ENCODE results near the gene PTPRR.

- TF ChIP-seq EZH2 (IDR thresholded peaks at IDR 0.05; ENCODE audit: borderline replicate concordance, low read depth, low read length, severe bottlenecking), result no peak
- no peak for TF ChIP-seq POLR2A (IDR thresholded peaks at IDR 0.05; ENCODE audit: low read depth, low read length)
- TF ChIP-seq CTCF (IDR thresholded peaks at IDR 0.05; ENCODE audit: extremely low read depth in 1 of 2, insufficient read depth in 1 of 2, low read depth in 1 of 2, low read length in 2 of 2), result no peak
- no peak for TF ChIP-seq MAX (IDR thresholded peaks at IDR 0.05; ENCODE audit: insufficient read depth, insufficient read length)
- TF ChIP-seq POLR2AphosphoS5 (IDR thresholded peaks at IDR 0.05; ENCODE audit: insufficient read depth, low read depth, low read length), result no peak
- TF ChIP-seq JUN (IDR thresholded peaks at IDR 0.05; ENCODE audit: borderline replicate concordance, insufficient read depth, insufficient read length, low read depth), result no peak
- no peak for TF ChIP-seq GATA2 (IDR thresholded peaks at IDR 0.05; ENCODE audit: insufficient read depth, insufficient read length, low read depth, low read length)
- no peak for TF ChIP-seq FOS (IDR thresholded peaks at IDR 0.05; ENCODE audit: borderline replicate concordance, insufficient read depth, low read length)
- no peak for TF ChIP-seq MYC (IDR thresholded peaks at IDR 0.05; ENCODE audit: low read depth, low read length)
Observed at GRCh38 chr12:70758494-70758845, 162.1 kb downstream of the PTPRR start.
